GM23338 (cell line): Measurements from ENCODE around the gene CMSS1. TPM values are rescaled to one million over a fixed set of nuclear protein-coding genes. Genes with fewer than 3 reads are reported as not detected.

Experiments
- ATAC-seq: fragments of 200-7000 bp; cut with Tn5 transposase; 3 replicates; pipeline ENCODE4 v1.9.1; 2020
- DNase-seq: peaks from one replicate; pipeline ENCODE4 v3.0.0-alpha.2; 2015; ENCODE audit warnings: low spot score
- H2AFZ ChIP-seq: fragments of 200-600 bp; sonication (generic); 2 replicates; pipeline ENCODE4 v1.8.0; 2016; ENCODE audit warnings: antibody characterized with exemption, mild to moderate bottlenecking, moderate library complexity
- H3F3A ChIP-seq: fragments of 200-600 bp; sonication (generic); replicated peaks from 2 replicates; pipeline ENCODE4 v1.8.0; 2017; ENCODE audit warnings: antibody characterized with exemption, mixed run types, low read depth
- H3K27ac ChIP-seq: fragments of 200-600 bp; sonication (generic); 2 replicates; pipeline ENCODE4 v1.6.1; 2016; ENCODE audit warnings: low read depth
- H3K27me3 ChIP-seq: fragments of 200-600 bp; sonication (generic); 2 replicates; pipeline ENCODE4 v1.8.0; 2016; ENCODE audit warnings: mild to moderate bottlenecking, mixed run types, moderate library complexity; ENCODE audit not compliant: insufficient read depth
- H3K36me3 ChIP-seq: fragments of 200-600 bp; sonication (generic); 2 replicates; pipeline ENCODE4 v1.8.0; 2016; ENCODE audit warnings: mild to moderate bottlenecking; ENCODE audit not compliant: insufficient read depth
- H3K4me1 ChIP-seq: fragments of 200-600 bp; sonication (generic); 2 replicates; pipeline ENCODE4 v1.8.0; 2016; ENCODE audit warnings: mild to moderate bottlenecking, moderate library complexity; ENCODE audit not compliant: insufficient read depth
- H3K4me2 ChIP-seq: fragments of 200-600 bp; sonication (generic); 2 replicates; pipeline ENCODE4 v1.7.1; 2017; ENCODE audit warnings: mixed run types
- H3K4me3 ChIP-seq: fragments of 200-600 bp; sonication (generic); 2 replicates; pipeline ENCODE4 v1.6.1; 2016; ENCODE audit warnings: mixed run types
- H3K79me2 ChIP-seq: fragments of 200-600 bp; sonication (generic); replicated peaks from 2 replicates; pipeline ENCODE4 v1.8.0; 2017; ENCODE audit warnings: mild to moderate bottlenecking; ENCODE audit not compliant: insufficient read depth
- H3K9me2 ChIP-seq: fragments of 200-600 bp; sonication (generic); 2 replicates; pipeline ENCODE4 v1.8.0; 2017; ENCODE audit not compliant: insufficient read depth
- H4K20me1 ChIP-seq: fragments of 200-600 bp; sonication (generic); replicated peaks from 2 replicates; pipeline ENCODE4 v1.8.0; 2017; ENCODE audit warnings: mild to moderate bottlenecking; ENCODE audit not compliant: insufficient read depth
- H3K27ac Mint-ChIP-seq: 2 replicates; pipeline ENCODE4 v1.8.0; 2020; ENCODE audit warnings: inconsistent platforms, mild to moderate bottlenecking, moderate library complexity, mixed read lengths
- H3K27me3 Mint-ChIP-seq: 3 replicates; pipeline ENCODE4 v1.8.0; 2022; ENCODE audit warnings: low read depth, mild to moderate bottlenecking, moderate library complexity, mixed read lengths, inconsistent platforms; ENCODE audit not compliant: insufficient read depth, poor library complexity
- H3K36me3 Mint-ChIP-seq: 3 replicates; pipeline ENCODE4 v1.8.0; 2021; ENCODE audit warnings: low read depth, mild to moderate bottlenecking, inconsistent platforms, moderate library complexity, mixed read lengths
- H3K4me1 Mint-ChIP-seq: 3 replicates; pipeline ENCODE4 v1.8.0; 2020; ENCODE audit warnings: mild to moderate bottlenecking, inconsistent platforms, mixed read lengths
- H3K4me3 Mint-ChIP-seq: 3 replicates; pipeline ENCODE4 v1.8.0; 2021; ENCODE audit warnings: moderate library complexity, mild to moderate bottlenecking, inconsistent platforms, mixed read lengths
- H3K9me3 Mint-ChIP-seq: 3 replicates; pipeline ENCODE4 v1.8.0; 2020; ENCODE audit warnings: moderate library complexity, mild to moderate bottlenecking, inconsistent platforms, mixed read lengths
- EZH2 ChIP-seq: fragments of 200-600 bp; sonication (generic); IDR thresholded peaks from one replicate; pipeline ENCODE4 v1.8.0; 2017; ENCODE audit warnings: antibody characterized with exemption, mild to moderate bottlenecking, low read depth; ENCODE audit not compliant: unreplicated experiment
- JUNB ChIP-seq: IDR thresholded peaks from one replicate; pipeline ENCODE4 v1.6.1; 2016; ENCODE audit warnings: antibody characterized with exemption; ENCODE audit not compliant: unreplicated experiment
- POLR2AphosphoS5 ChIP-seq: IDR thresholded peaks from 2 replicates; pipeline ENCODE4 v1.6.1; 2016; ENCODE audit warnings: antibody characterized with exemption, low read depth
- ZNF462 ChIP-seq: fragments of 250-450 bp; sonication (Bioruptor Pico); IDR thresholded peaks from 2 replicates; pipeline ENCODE4 v1.5.0; 2020; ENCODE audit warnings: mild to moderate bottlenecking, moderate library complexity
- polyA plus RNA-seq: library from polyadenylated mRNA; unstranded; fragments of >200 nt; fragmentation: Nextera tagmentation; extraction: Ambion mirVana; gene quantifications from 2 replicates; pipeline ENCODE4 v1.2.1, GENCODE V29; 2016
- total RNA-seq: library from RNA; depleted of rRNA; stranded (reverse); fragments of >200 nt; shearing (Covaris generic); gene quantifications from 2 replicates; pipeline ENCODE4 v1.2.3, GENCODE V29; 2014
- TF ChIP-seq, protein P1 (sequence below): IDR thresholded peaks from one replicate; pipeline ENCODE4 v1.6.1; 2018; ENCODE audit warnings: antibody characterized with exemption; ENCODE audit not compliant: unreplicated experiment
- TF ChIP-seq, protein P2 (sequence below), 2 experiments: fragments of 200-600 bp in 1 of 2; sonication (generic) in 1 of 2; conservative IDR thresholded peaks; 2 replicates each; pipeline versions ENCODE4 v1.5.1 to v1.6.1; 2016 to 2017; ENCODE audit warnings: antibody characterized with exemption in 2 of 2, low read depth in 2 of 2, mild to moderate bottlenecking in 2 of 2, moderate library complexity in 1 of 2
- TF ChIP-seq, protein P3 (sequence below): IDR thresholded peaks from 2 replicates; pipeline ENCODE4 v1.6.1; 2016; ENCODE audit warnings: antibody characterized with exemption

CMSS1 gene
- total and polyA plus RNA-seq, 2 experiments from 2014 or later: 39.4 to 187 TPM

DNA sequence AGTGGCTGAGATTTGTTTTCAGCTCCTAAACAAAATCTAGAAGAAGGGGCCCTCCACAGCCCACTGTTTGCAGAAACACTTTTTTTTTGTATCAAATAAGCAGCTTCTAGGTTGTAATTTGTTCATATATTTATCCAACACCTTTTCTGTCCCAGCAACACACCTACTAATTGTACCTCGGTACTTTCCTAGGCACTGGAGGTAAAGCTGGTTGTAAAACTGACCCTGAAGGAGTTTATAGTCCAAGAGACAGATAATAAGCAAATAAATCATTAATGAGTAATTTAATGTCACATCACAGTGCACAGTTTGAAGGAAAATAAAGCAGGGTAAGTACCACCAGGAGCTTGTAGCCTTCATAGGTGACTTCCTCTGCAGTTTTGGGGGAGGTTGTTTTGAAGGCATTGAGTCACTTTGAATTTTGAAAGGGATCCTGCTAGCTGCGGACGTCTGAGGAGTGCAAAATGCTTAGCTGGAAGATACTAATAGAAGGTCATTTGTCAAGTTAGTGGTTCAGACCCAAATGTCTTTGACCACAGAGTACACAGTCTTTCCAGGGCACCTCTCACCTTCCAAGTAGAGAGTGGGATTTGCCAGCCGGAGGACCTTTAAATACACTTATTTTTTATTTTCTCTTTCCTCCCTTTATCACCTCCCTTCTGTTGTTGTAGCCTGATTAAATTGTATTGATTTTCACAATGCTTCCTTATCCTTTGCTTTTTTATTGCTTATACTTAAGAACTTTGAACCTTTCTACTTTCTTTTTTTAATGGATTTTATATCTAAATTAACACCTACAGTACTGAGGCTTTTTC lies 53.8 kb downstream of the CMSS1 start:
- Histone ChIP-seq H3F3A (peaks cover 13% of the 10 kb centered on the region), H3K27ac (no peak overlapping the region), H3K4me1 (peaks cover 14% of the 10 kb centered on the region), H3K36me3 (no peaks in the 10 kb centered on the region), H2AFZ (no peak overlapping the region), H3K9me2 (no peaks in the 10 kb centered on the region), H3K4me3 (no peak overlapping the region), H4K20me1 (peaks cover 54% of the 10 kb centered on the region), H3K4me2 (no peak overlapping the region), H3K79me2 (no peaks in the 10 kb centered on the region; the same call in 1 of the 2 replicates), H3K27me3 (peaks cover 93% of the 10 kb centered on the region)
- Mint-ChIP-seq H3K27me3 (peaks cover 30% of the 10 kb centered on the region), H3K36me3 (no peaks in the 10 kb centered on the region), H3K4me1 (peaks cover 23% of the 10 kb centered on the region), H3K4me3 (no peak overlapping the region), H3K27ac (no peak overlapping the region), H3K9me3 (no peaks in the 10 kb centered on the region)
- TF ChIP-seq, protein P1, sequence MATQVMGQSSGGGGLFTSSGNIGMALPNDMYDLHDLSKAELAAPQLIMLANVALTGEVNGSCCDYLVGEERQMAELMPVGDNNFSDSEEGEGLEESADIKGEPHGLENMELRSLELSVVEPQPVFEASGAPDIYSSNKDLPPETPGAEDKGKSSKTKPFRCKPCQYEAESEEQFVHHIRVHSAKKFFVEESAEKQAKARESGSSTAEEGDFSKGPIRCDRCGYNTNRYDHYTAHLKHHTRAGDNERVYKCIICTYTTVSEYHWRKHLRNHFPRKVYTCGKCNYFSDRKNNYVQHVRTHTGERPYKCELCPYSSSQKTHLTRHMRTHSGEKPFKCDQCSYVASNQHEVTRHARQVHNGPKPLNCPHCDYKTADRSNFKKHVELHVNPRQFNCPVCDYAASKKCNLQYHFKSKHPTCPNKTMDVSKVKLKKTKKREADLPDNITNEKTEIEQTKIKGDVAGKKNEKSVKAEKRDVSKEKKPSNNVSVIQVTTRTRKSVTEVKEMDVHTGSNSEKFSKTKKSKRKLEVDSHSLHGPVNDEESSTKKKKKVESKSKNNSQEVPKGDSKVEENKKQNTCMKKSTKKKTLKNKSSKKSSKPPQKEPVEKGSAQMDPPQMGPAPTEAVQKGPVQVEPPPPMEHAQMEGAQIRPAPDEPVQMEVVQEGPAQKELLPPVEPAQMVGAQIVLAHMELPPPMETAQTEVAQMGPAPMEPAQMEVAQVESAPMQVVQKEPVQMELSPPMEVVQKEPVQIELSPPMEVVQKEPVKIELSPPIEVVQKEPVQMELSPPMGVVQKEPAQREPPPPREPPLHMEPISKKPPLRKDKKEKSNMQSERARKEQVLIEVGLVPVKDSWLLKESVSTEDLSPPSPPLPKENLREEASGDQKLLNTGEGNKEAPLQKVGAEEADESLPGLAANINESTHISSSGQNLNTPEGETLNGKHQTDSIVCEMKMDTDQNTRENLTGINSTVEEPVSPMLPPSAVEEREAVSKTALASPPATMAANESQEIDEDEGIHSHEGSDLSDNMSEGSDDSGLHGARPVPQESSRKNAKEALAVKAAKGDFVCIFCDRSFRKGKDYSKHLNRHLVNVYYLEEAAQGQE: no peak
- no peak for TF ChIP-seq JUNB
- TF ChIP-seq, protein P2, sequence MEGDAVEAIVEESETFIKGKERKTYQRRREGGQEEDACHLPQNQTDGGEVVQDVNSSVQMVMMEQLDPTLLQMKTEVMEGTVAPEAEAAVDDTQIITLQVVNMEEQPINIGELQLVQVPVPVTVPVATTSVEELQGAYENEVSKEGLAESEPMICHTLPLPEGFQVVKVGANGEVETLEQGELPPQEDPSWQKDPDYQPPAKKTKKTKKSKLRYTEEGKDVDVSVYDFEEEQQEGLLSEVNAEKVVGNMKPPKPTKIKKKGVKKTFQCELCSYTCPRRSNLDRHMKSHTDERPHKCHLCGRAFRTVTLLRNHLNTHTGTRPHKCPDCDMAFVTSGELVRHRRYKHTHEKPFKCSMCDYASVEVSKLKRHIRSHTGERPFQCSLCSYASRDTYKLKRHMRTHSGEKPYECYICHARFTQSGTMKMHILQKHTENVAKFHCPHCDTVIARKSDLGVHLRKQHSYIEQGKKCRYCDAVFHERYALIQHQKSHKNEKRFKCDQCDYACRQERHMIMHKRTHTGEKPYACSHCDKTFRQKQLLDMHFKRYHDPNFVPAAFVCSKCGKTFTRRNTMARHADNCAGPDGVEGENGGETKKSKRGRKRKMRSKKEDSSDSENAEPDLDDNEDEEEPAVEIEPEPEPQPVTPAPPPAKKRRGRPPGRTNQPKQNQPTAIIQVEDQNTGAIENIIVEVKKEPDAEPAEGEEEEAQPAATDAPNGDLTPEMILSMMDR (conservative IDR thresholded peaks at IDR 0.05; ENCODE audit: low read depth in 2 of 2): no peak
- DNase-seq: no peak
- ATAC-seq: no peak

GRCh38 chr3:99872923-99873254 lies 55.2 kb downstream of the CMSS1 start:
- no peak for ATAC-seq
- Mint-ChIP-seq H3K27me3 (peaks cover 40% of the 10 kb centered on the region), H3K4me3 (no peak overlapping the region), H3K36me3 (no peaks in the 10 kb centered on the region), H3K4me1 (peaks cover 28% of the 10 kb centered on the region), H3K27ac (no peak overlapping the region), H3K9me3 (no peaks in the 10 kb centered on the region)
- Histone ChIP-seq H3K4me2 (no peak overlapping the region), H2AFZ (no peak overlapping the region), H3K4me3 (no peak overlapping the region), H4K20me1 (peaks cover 59% of the 10 kb centered on the region), H3K4me1 (peaks cover 27% of the 10 kb centered on the region), H3K9me2 (no peaks in the 10 kb centered on the region), H3K27me3 (peaks cover 93% of the 10 kb centered on the region), H3K79me2 (peaks cover 3% of the 10 kb centered on the region), H3F3A (peaks cover 13% of the 10 kb centered on the region), H3K36me3 (no peaks in the 10 kb centered on the region), H3K27ac (no peak overlapping the region)
- DNase-seq: no peak
- TF ChIP-seq, protein P3, sequence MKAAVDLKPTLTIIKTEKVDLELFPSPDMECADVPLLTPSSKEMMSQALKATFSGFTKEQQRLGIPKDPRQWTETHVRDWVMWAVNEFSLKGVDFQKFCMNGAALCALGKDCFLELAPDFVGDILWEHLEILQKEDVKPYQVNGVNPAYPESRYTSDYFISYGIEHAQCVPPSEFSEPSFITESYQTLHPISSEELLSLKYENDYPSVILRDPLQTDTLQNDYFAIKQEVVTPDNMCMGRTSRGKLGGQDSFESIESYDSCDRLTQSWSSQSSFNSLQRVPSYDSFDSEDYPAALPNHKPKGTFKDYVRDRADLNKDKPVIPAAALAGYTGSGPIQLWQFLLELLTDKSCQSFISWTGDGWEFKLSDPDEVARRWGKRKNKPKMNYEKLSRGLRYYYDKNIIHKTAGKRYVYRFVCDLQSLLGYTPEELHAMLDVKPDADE: no peak
- TF ChIP-seq ZNF462 (CRISPR knock-in tag) (no peak), EZH2 (no peak), POLR2AphosphoS5 (no peak)
